Epithelial cell of esophagus (primary cell): ENCODE measurements around the gene STAG2.
A peak's percentile ranks its signal among the peaks of the same experiment; 100 is the strongest.

Experiments used
- DNase-seq: peaks from one replicate; pipeline ENCODE4 v3.0.0; 2010; ENCODE audit warnings: low read depth
- H3K4me3 ChIP-seq: 2 replicates; pipeline ENCODE4 v1.5.1; 2011; ENCODE audit warnings: mild to moderate bottlenecking, low read length, control low read depth
- TF ChIP-seq, protein P1 (sequence below): IDR thresholded peaks from 2 replicates; pipeline ENCODE4 v1.5.1; 2011; ENCODE audit warnings: low read depth, mild to moderate bottlenecking, low read length, control low read depth, inconsistent platforms; ENCODE audit not compliant: insufficient read depth; ENCODE audit errors: missing control alignments

Gene STAG2

DNA sequence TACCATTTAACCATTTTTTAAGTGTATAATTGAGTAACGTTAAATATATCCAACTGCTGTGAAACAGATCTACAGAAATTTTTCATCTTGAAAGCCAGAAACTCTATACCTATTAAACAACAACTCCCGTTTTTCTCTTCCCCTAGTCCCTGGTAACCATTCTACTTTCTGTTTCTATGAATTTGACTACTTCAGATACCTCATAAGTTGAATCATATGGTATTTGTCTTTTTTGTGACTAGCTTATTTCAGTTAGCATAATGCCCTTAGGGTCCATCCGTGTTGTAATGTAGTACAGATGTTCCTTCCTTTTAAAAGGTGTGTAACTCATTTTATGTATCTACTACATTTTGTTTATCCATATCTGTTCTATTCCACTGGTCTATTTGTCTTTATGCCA, 48.7 kb downstream of the STAG2 start:
- TF ChIP-seq, protein P1, sequence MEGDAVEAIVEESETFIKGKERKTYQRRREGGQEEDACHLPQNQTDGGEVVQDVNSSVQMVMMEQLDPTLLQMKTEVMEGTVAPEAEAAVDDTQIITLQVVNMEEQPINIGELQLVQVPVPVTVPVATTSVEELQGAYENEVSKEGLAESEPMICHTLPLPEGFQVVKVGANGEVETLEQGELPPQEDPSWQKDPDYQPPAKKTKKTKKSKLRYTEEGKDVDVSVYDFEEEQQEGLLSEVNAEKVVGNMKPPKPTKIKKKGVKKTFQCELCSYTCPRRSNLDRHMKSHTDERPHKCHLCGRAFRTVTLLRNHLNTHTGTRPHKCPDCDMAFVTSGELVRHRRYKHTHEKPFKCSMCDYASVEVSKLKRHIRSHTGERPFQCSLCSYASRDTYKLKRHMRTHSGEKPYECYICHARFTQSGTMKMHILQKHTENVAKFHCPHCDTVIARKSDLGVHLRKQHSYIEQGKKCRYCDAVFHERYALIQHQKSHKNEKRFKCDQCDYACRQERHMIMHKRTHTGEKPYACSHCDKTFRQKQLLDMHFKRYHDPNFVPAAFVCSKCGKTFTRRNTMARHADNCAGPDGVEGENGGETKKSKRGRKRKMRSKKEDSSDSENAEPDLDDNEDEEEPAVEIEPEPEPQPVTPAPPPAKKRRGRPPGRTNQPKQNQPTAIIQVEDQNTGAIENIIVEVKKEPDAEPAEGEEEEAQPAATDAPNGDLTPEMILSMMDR: no peak
- peak; percentile 79 for DNase-seq
- H3K4me3 ChIP-seq: no peak overlapping the region

DNA sequence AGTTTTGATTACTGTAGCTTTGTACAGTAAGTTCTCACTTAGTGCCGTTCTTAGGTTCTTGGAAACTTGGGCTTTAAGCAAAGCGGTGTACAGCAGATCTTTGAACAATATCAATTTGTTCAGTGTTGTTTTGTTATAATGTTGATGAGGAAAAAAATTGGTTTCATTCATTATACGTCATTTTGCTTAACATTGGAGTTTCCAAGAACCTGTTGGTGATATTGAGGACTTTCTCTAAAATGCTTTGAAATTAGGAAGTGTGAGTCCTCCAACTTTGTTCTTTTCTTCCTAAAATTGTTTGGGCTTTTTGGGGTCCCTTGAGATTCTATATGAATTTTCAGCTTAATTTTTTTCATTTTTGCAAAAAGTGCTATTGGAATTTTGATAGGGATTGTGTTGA, 49.1 kb downstream of the STAG2 start:
- DNase-seq: no peak
- H3K4me3 ChIP-seq: no peak overlapping the region
- TF ChIP-seq, protein P1: no peak

DNA sequence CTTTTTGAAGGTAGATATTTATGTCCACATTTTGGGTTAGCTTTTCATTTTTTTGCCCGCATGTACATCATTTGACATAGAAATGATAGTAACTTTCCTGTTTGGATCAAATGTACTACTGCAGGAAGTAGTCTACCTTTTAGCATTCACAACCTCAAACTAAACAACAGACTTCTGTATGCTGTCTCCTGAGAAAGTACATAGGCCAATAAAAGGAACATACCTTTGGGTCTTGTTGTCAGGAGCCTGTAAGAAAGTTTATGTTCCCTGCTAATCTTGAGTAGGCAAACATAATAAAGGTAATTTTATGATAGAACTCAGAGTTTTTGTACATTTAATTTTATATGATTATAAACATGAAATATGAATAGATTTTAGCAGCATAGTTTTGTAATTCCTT, 54.2 kb downstream of the STAG2 start:
- TF ChIP-seq, protein P1: no peak
- no peak for DNase-seq
- no peak overlapping the region for H3K4me3 ChIP-seq

DNA sequence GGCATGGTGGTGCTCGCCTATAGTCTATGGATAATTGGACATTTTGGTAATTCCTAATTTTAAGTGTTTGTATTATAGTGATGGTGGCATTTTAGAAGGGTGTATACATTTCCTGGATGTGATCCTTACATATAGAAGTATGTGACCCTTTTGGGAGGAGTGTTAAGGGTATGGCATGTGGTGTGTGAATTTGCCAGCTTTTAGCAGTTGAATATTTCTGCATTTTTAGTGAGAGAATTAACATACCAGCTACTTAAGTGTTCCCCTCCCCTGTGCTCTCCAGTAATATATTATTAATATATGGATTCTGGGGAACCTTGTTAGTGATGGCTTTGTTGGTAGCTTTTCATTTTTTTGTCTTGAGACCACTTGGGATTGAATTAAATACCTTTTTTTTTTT, 55.3 kb downstream of the STAG2 start:
- TF ChIP-seq, protein P1: no peak
- H3K4me3 ChIP-seq: no peak overlapping the region
- no peak for DNase-seq

DNA sequence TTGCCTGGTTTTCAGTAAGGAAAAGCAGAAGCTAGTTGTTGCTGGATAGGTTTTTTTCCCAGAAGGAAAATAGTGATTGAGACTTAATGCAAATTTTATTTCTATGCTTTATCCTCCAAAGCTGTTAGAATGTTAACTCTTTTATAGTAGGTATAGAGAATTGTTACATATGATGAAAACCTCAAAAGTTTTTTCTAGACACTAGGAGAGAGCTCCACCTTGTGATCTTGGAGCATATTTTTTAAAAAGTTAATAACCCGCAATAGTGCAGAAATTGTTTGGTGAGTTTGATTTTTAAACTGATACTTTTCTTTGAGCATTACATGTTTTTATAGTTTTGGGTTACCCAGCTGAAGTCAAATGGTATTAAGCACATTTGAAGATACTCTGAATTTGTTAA, 56.5 kb downstream of the STAG2 start:
- TF ChIP-seq, protein P1: no peak
- H3K4me3 ChIP-seq: no peak overlapping the region
- DNase-seq: no peak

DNA sequence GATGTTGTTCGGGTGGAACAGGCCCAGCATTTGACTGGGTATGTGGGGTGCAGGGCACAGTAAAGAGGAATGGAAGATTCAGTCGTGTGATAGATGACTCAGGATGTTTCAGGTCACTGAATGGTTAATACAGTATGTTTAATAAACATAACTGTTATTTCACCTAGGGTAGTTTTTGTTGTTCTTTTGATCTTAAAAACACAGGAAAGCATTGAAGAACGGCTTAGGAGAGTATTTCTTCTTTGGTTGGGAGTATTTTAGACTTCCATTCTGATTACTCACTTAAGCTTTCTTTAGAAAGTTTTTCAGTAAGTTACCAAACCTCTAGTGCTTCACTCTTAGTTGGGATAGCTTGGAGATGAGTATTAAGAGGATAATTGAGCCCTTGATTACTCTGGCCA, 62.3 kb downstream of the STAG2 start:
- TF ChIP-seq, protein P1: no peak
- DNase-seq: peak; percentile 5
- no peak overlapping the region for H3K4me3 ChIP-seq

DNA sequence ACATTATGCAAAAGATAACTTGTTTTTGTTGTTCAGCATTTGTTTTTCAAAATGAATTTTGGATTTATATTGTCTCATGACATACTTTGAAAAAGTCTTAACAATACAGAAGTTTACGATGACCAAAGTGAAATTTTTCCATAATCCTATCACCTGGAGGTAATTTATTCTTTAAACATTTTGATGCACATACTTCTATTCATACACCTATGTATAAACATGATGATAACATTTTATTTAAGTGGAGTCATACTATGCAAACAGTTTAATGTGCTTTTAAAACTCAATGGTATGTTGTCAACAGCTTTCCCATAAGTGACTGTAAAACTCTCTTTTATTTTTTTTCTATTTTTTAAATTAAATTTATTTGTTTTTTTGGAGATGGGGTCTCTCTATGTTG, 65.0 kb downstream of the STAG2 start:
- no peak overlapping the region for H3K4me3 ChIP-seq
- DNase-seq: no peak
- TF ChIP-seq, protein P1: no peak
